Lower lobe of right lung (tissue), 2 donors: ENCODE data around the gene PPM1H. TPM values are rescaled to one million over a fixed set of nuclear protein-coding genes. Genes with fewer than 3 reads are reported as not detected.

Source experiments
- ATAC-seq, 2 donors: fragments of 200-7000 bp; cut with Tn5 transposase; one replicate each; pipeline ENCODE4 v1.9.1; 2020 to 2022; ENCODE audit warnings: mild to moderate bottlenecking in 2 of 2, moderate library complexity in 2 of 2
- DNase-seq: peaks from one replicate; pipeline ENCODE4 v3.0.0-alpha.2; 2020
- H3K27ac ChIP-seq: fragments of 200-600 bp; one replicate; pipeline ENCODE4 v1.8.0; 2022
- H3K27me3 ChIP-seq: fragments of 200-600 bp; one replicate; pipeline ENCODE4 v1.8.0; 2022; ENCODE audit warnings: low read depth
- H3K36me3 ChIP-seq: fragments of 200-600 bp; one replicate; pipeline ENCODE4 v1.8.0; 2022; ENCODE audit warnings: mild to moderate bottlenecking
- H3K4me1 ChIP-seq: fragments of 200-600 bp; one replicate; pipeline ENCODE4 v1.8.0; 2022
- H3K4me3 ChIP-seq: fragments of 200-600 bp; one replicate; pipeline ENCODE4 v1.8.0; 2022; ENCODE audit warnings: mild to moderate bottlenecking
- H3K9me3 ChIP-seq: fragments of 200-600 bp; one replicate; pipeline ENCODE4 v1.8.0; 2022
- intact Hi-C: fragments of 100-400 bp; cut with DNase I; formaldehyde crosslinking; loops from one replicate; pipeline ENCODE4 v1.11.0; 2022
- total RNA-seq: library from RNA; stranded (reverse); fragmentation: NEBNext Ultra II Directional; extraction: Animal tissue kit (Norgen Biotek cat#: 25700); gene quantifications from one replicate; pipeline ENCODE4 v1.2.1, GENCODE V29; 2021
- TF ChIP-seq, protein P1 (sequence below): fragments of 200-600 bp; IDR thresholded peaks from one replicate; pipeline ENCODE4 v1.8.0; 2022; ENCODE audit warnings: antibody characterized with exemption, mild to moderate bottlenecking
- donor health status: DM: no; HTN: yes; CAD: no; lungs with severe emphysema.

The PPM1H gene
- total RNA-seq, 1 donor from 2014 or later: 6.8 TPM

DNA sequence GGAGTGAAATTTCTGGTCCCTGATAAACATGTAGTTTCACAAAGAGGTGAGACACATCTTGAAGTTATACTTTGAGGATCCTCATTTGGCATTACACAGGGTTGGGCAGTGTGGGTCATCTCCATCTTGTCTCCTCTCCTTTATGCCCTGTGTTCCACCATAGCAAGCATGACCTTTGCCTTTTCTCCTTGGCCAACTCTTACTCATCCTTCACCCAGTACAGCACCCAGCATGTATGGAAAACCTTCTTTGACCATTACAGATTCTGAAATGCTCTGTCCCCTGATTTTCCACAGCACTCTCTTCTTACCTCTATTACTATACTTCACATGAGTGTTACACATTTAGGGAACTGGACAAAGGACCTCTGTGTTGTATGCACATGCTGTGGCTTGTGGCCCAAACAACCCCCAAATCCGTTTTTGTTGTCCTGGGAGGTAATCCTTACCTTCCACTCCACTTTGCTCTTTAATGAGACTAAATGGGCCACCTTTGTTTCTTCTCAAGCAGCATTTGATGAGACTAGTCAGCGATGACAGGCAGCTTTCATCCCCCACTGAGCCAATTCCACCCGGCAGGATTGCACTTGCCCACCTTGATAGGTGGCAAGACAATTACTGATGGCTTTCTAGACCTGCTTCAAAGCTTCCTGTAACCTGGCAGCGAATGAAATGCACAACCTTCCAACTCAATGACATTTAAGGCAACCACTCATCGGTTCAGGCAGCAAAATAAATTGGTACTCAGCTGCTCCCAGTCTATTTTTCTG, 304.8 kb downstream of the PPM1H start:
- H3K27ac ChIP-seq: no peak overlapping the region
- DNase-seq (no peak), ATAC-seq (no peak)
- TF ChIP-seq, protein P1, sequence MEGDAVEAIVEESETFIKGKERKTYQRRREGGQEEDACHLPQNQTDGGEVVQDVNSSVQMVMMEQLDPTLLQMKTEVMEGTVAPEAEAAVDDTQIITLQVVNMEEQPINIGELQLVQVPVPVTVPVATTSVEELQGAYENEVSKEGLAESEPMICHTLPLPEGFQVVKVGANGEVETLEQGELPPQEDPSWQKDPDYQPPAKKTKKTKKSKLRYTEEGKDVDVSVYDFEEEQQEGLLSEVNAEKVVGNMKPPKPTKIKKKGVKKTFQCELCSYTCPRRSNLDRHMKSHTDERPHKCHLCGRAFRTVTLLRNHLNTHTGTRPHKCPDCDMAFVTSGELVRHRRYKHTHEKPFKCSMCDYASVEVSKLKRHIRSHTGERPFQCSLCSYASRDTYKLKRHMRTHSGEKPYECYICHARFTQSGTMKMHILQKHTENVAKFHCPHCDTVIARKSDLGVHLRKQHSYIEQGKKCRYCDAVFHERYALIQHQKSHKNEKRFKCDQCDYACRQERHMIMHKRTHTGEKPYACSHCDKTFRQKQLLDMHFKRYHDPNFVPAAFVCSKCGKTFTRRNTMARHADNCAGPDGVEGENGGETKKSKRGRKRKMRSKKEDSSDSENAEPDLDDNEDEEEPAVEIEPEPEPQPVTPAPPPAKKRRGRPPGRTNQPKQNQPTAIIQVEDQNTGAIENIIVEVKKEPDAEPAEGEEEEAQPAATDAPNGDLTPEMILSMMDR: no peak
- intact Hi-C loops: no loop called here
- peaks cover 10% of the 10 kb centered on the region for H3K4me1 ChIP-seq
- no peaks in the 10 kb centered on the region for H3K9me3 ChIP-seq
- no peaks in the 10 kb centered on the region for H3K36me3 ChIP-seq
- no peak overlapping the region for H3K4me3 ChIP-seq
- H3K27me3 ChIP-seq: no peaks in the 10 kb centered on the region

DNA sequence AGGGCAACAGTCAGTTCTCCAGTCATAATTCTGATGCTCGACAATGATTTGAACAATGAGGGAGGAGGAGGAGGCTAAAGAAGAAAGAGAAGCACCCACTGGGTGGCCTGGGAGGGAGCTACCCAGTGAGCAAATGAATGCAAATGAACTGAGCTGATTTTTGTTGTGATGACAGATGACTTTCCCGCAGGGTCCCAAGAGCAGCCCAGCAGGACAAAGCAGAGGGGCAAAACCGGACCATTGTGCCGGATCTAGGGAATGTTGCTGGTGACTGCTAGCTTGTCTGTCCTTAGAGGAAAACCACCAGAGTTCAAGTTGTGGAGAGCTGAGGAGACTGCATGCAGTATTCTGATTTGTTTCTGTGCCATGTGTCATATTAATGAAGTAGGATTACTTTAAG, 305.5 kb downstream of the PPM1H start:
- ATAC-seq: no peak
- no peak for DNase-seq
- Histone ChIP-seq H3K4me3 (no peak overlapping the region), H3K27me3 (no peaks in the 10 kb centered on the region), H3K4me1 (peaks cover 10% of the 10 kb centered on the region), H3K36me3 (no peaks in the 10 kb centered on the region), H3K9me3 (no peaks in the 10 kb centered on the region), H3K27ac (no peak overlapping the region)
- TF ChIP-seq, protein P1: no peak
- intact Hi-C loops: no loop called here

DNA sequence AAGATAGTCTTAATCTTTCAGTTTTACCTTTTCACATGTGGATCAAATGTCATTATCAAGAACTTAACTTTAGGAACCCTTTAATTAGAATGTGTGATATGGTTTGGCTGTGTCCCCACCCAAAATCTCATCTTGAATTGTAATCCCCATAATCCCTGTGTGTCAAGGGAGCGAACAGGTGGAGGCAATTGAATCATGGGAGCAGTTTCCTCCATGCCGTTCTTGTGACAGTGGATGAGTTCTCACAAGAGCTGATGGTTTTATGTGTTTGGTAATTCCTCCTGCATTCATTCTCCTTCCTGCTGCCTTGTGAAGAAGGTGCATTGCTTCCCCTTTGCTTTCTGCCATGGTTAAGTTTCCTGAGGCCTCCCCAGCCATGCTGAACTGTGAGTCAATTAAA, 307.8 kb downstream of the PPM1H start:
- intact Hi-C loops: no loop called here

DNA sequence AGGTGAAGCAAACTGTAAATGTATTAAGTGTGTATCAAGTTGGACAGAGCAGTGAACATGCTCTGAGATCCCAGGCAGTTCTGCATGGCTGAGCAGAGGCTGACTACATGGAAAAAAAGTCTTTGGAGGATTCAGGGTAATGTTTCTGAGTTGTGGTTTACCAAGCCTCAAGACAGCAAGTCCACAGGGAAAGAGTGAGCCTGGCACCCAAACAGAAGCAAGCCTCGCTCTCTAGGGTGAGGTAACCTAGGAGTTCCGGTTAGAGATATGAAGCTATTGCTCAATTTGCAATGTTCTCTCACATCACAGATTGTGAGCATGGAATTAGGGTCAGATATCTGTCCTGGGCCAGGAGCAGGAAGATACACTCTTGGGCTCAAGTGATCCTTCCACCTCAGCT, 309.7 kb downstream of the PPM1H start:
- Histone ChIP-seq H3K36me3 (no peaks in the 10 kb centered on the region), H3K4me1 (no peaks in the 10 kb centered on the region), H3K4me3 (no peak overlapping the region), H3K27ac (no peak overlapping the region), H3K27me3 (no peaks in the 10 kb centered on the region), H3K9me3 (no peaks in the 10 kb centered on the region)
- DNase-seq: no peak
- ATAC-seq: peak in 1 of 2 donors; percentile 60
- TF ChIP-seq, protein P1: no peak
- intact Hi-C loops: no loop called here

More for the DNA sequence above, 307.8 kb downstream of the PPM1H start:
- Histone ChIP-seq H3K9me3 (no peaks in the 10 kb centered on the region), H3K4me1 (peaks cover 2% of the 10 kb centered on the region), H3K4me3 (no peak overlapping the region), H3K27ac (no peak overlapping the region), H3K27me3 (no peaks in the 10 kb centered on the region), H3K36me3 (no peaks in the 10 kb centered on the region)
- ATAC-seq: no peak
- TF ChIP-seq, protein P1: no peak
- no peak for DNase-seq

DNA sequence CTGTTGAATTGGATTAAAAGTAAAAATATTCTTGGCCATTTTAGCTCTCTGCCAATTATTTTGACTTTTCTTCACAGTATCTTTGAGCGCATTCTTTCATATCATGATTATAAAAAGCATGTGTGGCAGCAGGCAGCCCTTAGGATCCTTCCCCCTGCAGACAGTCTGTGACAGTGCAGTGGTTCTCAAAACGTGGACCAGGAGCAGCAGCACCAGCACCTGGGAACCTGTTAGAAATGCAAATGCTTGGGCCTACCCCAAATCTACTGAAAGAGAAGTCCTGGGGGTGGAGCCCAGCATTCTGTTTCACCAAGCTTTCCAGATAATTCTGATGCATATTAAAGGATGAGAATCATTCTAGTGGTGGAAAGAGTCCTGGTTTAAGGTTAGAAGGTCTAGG, 312.8 kb downstream of the PPM1H start:
- Histone ChIP-seq H3K4me3 (no peak overlapping the region), H3K4me1 (no peaks in the 10 kb centered on the region), H3K27me3 (no peaks in the 10 kb centered on the region), H3K9me3 (no peaks in the 10 kb centered on the region), H3K36me3 (no peaks in the 10 kb centered on the region), H3K27ac (no peak overlapping the region)
- intact Hi-C loops: no loop called here
- TF ChIP-seq, protein P1: no peak
- no peak for DNase-seq
- no peak for ATAC-seq
